NCI-H524 (cell line): ENCODE results near the gene LRP5.
"Not testable (repeated sequence)": the region's sequence is repeated elsewhere in the genome, so short reads cannot be mapped to it uniquely, and the experiment has no call there.

ENCODE experiments used
- DNase-seq, 2 experiments: peaks; one replicate each; lab custom pipeline; 2025; lab: John Stamatoyannopoulos, UW

The LRP5 gene

DNA sequence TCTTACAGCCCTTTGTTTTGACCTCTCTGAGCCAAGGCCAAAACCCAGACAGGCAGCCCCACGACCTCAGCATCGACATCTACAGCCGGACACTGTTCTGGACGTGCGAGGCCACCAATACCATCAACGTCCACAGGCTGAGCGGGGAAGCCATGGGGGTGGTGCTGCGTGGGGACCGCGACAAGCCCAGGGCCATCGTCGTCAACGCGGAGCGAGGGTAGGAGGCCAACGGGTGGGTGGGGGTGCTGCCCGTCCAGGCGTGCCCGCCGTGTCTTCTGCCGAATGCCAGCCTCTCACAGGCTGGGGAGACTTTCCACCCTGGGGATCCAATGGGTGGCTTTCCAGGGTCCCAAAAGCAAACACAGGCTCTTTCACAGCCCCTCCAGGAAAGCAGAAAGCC lies 111.1 kb downstream of the LRP5 start:
- DNase-seq, result no peak

- DNase-seq, result no peak
These were observed 111.8 kb downstream of the LRP5 start for GRCh38 chr11:68424101-68424632.

DNA sequence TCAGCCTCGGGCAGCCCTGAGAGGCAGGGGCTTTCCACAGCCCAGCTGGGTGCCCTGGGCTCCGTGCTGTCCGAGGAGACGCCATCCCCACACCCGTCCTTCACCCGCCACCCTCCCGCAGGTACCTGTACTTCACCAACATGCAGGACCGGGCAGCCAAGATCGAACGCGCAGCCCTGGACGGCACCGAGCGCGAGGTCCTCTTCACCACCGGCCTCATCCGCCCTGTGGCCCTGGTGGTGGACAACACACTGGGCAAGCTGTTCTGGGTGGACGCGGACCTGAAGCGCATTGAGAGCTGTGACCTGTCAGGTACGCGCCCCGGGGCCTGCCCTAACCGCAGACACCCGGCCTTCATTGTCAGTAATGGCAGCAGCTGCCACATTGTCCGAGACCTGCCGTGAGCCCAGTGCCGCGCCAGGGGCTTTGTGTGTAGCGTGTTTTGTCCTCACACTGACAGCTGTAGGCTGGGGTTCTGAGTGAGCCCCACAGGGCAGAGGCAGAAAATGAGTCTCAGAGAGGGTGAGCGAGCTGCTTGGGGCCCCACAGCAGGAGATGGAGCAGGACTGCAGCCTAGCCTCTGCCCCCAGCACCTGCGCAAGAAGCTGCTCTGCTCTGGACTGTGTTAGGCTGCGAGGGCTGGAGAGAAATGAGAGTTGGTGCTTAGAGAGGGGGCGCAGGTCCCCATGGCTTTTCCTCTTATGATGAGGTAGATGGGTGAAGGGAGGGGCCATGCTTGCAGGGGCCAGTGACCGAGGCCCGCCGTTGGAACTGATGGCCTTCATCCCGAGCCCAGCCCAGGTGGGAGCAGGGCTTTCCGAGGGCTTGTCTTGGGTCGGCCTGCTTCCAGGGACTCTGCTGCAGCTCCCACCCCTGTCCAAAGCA lies 112.8 kb downstream of the LRP5 start:
- no peak for DNase-seq

DNA sequence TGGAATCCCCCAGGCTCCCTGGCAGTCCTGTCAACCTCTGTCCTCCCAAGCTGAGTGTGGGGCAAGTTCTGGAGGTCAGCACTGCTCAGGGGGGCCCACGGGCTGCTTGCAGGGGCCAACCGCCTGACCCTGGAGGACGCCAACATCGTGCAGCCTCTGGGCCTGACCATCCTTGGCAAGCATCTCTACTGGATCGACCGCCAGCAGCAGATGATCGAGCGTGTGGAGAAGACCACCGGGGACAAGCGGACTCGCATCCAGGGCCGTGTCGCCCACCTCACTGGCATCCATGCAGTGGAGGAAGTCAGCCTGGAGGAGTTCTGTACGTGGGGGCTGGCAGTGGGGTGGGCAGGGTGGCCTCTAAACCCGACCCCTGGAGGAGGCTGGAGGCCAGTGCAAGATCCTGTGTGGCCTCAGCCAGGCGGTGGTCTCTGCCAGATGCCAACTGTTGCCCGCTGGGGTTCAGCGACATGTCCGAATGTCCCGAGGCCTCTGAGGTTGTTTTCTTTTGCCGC lies 113.5 kb downstream of the LRP5 start:
- DNase-seq, result no peak

GRCh38 chr11:68429661-68430060 lies 117.3 kb downstream of the LRP5 start:
- DNase-seq, result no peak

DNA sequence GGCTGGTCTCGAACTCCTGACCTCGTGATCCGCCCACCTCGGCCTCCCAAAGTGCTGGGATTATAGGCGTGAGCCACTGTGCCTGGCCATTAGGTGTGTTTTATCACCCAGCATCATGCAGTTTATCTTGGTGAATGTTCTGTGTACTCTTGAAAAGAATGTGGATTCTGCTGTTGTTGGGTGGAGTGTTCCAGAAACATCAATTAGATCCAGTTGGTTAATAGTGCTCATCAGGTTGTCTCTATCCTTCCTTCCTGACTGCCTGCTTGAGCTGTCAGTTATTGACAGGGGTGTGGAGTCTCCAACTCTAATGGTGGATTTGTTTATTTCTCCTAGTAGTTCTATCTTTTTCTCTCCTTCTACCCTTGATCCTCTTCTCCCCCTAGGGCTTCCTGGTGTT lies 118.0 kb downstream of the LRP5 start:
- no peak for DNase-seq

- peak; percentile 40 to 63 for DNase-seq
These were observed 118.4 kb downstream of the LRP5 start for GRCh38 chr11:68430801-68431200.

GRCh38 chr11:68431984-68432645 lies 119.7 kb downstream of the LRP5 start:
- DNase-seq, result peak in 1 of 2 experiments; percentile 47

GRCh38 chr11:68432874-68433273 lies 120.5 kb downstream of the LRP5 start:
- peak in 1 of 2 experiments; percentile 38 for DNase-seq

GRCh38 chr11:68433541-68433940 lies 121.2 kb downstream of the LRP5 start:
- DNase-seq, result no peak

- not testable (repeated sequence) for DNase-seq
These were observed 121.8 kb downstream of the LRP5 start for GRCh38 chr11:68434159-68434558.

- DNase-seq, result no peak
These were observed 123.9 kb downstream of the LRP5 start for GRCh38 chr11:68436162-68436888.

DNA sequence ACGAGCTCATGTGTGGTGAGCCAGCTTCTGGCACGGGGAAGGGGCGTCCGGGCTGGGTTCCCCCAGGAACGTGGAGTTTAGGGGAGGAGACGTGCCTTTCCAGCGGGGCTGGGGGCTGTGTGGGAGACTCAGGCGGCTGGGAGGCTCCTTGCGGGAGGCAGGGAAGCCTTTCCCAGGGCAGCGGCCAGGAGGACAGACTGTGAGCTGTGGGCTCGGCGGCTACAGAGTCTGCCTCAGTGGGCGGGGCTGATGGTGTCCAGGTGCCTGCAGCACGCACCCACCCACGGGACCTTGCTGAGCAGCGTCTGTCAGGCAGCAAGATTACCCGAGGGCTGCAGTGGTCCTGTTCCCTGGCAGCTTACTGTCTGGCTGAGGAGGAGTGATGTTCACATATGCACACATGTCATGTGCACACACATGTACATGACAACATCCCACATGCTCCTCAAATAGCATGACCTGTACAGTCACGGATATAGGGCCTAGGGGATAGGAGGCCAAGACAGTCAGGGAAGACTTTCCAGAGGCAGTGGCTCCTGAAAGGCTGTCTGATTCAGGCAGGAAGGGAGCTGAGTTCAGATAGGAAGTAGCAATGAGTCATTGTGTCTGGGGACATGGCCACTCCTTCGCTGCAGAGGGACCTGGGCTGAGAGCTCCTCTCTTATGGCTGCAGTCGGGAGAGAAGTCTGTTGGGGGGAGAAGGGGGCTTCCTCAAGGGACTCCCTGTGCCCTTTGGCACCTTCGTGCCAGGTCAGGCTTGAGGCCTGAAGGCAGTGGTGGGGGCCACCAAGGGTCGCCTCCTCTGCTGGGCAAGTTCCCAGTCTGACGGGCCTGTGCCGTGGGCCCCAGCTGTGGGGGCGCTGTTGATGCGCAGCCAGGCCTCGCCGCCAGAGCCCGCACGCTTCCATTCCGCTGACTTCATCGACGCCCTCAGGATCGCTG lies 124.9 kb downstream of the LRP5 start:
- no peak for DNase-seq

GRCh38 chr11:68437927-68438657 lies 125.7 kb downstream of the LRP5 start:
- no peak for DNase-seq

GRCh38 chr11:68438658-68439259 lies 126.4 kb downstream of the LRP5 start:
- no peak for DNase-seq

DNA sequence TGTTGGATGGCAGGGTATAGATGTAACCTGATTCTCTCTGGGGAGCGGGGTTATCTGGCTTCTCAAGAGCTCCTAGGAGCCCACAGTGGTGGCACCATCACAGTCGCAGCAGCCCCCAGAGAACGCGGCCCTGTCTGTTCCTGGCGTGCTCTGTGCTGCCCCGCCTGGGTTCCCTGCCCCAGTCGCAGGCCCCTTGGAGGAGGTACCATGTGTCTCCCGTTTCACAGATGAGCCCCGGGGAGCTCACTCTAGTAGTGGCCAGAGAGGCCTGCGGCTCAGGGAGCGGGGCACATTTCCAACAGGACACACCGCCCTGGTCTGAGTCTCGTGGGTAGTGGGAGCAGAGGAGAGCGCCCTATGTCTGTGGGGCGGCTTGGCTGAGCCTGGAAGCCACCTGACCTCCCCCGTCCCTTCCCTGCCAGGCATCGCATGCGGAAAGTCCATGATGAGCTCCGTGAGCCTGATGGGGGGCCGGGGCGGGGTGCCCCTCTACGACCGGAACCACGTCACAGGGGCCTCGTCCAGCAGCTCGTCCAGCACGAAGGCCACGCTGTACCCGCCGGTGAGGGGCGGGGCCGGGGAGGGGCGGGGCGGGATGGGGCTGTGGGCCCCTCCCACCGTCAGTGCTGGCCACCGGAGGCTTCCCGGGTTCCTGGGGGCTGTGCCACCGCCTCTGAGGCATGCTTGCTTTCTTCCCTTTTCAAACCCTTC lies 127.1 kb downstream of the LRP5 start:
- peak in 1 of 2 experiments; percentile 9 for DNase-seq

DNA sequence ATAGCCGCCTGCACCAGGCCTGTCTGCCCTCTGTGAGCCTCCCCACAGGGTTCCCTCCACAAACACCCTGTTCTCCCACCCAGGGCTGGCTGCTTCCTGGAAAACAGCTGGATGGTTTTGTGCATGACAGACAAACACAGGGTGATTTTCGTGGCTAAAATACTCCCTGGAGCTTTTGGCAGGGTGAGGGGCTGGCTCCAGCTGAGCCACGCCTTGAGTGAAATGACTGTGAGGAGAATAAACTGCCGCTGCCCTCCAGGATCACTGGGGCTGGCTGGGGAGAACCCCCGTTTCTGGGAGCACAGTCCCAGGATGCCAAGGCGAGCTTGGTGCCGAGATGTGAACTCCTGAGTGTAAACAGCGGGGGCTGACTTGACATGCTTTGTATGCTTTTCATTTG lies 127.8 kb downstream of the LRP5 start:
- no peak for DNase-seq

DNA sequence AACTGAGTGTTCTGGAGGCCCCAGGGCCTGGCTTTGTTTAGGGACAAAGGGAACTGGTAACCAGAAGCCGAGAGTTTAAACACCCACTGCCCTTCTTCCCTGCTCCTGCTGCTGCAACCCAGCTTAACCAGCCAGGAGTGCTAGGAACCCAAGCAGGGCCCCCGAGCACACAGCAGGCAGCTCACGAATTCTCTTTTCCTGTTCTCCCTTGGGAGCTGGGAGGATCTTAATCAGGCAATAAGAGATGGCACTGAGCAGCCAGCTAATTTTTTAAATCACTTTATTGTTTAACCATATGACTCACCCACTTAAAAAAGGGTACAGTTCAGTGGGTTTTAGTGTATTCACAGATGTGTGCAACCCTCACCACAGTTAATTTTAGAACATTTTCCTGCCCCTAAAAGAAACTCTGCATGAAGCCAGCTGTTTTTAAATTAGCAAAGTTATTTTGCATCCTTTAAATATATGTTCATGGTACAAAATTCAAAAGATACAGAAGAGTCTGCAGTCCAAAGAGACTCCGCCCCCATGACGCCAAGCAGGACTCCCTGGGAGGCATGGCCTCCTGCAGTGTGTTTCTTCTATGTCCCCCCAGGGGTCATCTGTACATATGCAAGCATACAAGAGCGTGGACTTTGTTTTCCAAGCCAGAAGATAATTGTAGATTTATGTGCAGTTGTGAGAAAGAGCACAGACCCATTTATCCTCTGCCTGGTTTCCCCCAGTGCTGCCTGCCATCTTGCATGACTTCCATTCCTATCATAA lies 129.3 kb downstream of the LRP5 start:
- DNase-seq, result peak; percentile 67 to 92
